HuH-7 (cell line): ENCODE data around the gene RBM12.
"Not testable (repeated sequence)": the region's sequence is repeated elsewhere in the genome, so short reads cannot be mapped to it uniquely, and the experiment has no call there.

ENCODE experiments used
- DNase-seq: peaks from one replicate; pipeline ENCODE4 v3.0.0; 2011; ENCODE audit warnings: low spot score

Gene RBM12

DNA sequence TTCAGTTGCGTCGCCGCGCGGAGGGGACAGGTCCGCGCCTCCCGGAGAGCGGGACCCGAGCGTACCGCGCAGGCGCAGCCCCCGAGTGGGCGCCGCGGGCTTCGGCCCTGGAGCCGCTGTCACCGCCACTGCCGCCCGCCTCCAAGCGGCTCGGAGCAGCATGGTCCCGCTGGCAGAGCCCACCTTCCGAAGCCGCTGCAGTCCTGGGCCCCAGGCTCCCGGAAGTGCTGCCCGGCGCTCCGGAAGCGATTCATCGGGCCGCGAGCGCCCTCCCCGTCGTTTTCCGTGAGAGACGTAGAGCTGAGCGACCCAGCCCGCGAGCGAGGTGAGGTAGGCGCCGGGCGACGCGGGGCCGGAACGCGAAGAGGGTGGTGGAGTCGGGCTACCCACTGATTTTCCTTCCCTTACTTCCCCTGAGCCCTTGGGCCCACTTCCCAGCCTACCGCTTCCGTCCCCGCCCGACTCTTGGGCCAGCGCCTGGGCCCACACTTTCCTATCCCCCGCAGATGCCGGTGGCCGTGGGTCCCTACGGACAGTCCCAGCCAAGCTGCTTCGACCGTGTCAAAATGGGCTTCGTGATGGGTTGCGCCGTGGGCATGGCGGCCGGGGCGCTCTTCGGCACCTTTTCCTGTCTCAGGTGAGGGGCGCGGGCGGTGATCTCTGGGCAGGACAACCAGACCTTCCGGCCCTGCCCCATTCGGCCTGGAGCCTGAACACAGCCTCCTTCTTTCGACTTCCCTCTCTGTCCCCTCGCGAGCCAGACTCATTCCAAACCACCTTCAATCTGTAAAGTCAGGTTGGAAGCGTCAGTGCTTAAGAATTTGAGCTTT, 34.6 kb upstream of the RBM12 start, which contains the start of the genes NFS1 and ROMO1:
Gene NFS1, minus strand, starts transcription at position 226 of the 830 bp plus-strand sequence. Its CDS starts 64 bp downstream, at position 162.
Gene ROMO1, plus strand, starts transcription at position 279 of the 830 bp plus-strand sequence. Its CDS starts 228 bp downstream, at position 507.
- peak; percentile 96 for DNase-seq

DNA sequence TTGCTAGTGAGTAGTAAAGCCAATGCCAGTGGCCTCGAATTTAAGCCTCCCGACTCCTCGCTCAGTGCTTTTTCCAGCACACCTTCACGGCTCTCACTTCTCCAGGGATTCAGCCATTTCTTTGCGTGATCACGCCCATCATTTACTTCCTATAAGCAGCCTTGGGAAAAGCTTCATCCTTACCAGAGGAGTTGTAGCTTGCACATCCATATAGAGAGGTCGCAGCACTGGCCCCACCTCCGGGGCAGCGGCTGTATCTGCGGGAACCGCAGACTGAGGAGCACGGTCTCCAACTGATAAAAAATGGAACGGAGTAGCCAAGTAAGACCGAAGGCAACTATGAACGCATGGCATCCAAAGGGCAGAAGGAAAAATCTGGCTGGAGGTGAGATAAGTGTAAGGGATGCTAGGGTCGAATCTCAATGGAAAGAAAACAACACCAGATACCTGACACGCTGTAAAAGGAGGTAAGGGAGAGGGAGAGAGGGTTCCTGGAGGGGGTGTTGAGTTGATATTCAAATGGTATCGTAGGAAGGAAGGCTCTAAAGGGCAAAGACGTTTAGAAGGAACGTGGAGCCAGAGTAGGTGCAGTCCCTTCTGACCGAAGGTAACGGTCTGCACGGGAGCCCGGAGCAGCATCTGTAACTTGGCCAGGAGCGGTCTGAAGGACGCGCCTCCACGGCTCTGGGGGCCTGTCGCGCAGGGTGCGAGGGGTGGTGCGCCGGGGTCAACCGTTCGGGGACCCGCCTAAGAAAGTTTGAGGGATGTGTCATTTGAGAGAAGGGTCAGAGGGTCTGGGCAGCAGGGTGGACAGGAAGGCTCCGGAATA, 33.8 kb upstream of the RBM12 start:
- peak; percentile 44 for DNase-seq

DNA sequence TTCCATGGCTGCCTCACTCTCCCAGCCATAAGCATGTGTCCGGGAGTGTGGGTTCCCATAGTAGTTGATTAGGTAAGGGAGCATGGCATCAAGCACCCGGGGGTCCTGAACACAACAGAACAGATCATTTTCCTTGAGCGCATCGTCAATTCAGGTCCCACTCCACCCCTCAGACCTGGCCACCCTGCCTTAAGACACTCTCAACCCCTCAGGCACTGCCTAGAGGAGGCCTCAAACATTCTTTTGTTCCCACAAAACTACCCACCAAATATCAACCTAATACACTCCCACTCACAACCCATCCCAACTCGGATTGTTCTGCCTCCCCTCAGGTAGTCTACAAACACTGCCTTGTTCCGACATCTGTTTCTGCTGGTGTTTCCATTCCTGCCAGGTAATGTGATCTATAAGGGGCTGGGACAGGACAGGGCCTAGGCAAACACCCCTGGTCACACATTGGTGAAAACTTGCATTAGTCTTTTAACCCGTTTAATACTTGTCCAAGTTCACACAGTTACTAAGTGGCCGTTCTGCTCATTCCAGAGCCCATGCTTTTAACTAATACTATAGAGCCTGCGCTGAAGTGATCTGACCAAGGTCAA, 33.1 kb upstream of the RBM12 start:
- no peak for DNase-seq

DNA sequence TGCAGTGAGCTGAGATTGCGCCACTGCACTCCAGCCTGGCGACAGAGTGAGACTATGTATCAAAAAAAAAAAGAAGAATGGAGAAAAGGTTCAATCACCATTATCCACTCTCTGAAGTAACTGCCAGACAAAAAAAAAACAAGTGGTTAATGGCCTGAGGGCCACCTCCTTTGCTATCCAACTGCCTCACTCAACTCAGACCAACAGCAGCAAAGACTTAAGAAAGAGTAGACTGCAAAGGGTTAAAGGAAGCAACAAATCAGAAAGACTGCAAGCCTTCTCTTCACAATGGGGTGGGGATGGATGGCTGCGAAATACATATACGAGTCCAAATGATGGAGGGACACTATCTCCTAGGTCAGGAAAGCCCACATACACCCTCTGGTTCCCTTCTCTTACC, 31.3 kb upstream of the RBM12 start:
- DNase-seq, result no peak

DNA sequence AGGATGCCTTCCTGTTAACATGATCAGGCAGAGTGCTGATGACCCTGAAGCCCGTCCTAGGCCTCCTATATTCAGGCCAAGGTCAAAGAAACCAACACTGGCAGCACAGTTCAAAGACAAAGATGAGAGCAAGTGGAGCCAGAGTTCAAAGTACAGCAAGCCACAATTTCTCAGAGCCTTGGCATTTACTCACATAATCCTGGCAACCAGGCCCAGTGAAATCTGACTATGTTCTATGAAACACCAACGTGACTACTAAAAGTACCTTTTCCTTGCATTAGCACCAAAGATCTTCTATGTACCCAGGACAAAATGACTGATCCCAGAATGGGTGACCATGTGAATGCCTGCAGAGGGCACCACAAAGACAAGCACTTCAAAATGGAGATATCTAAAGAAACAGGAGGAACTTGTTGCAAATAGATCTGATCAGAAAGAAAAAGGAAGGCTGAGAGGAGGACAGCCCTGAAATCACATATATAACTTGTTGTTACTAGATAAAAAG, 30.6 kb upstream of the RBM12 start:
- DNase-seq, result no peak

DNA sequence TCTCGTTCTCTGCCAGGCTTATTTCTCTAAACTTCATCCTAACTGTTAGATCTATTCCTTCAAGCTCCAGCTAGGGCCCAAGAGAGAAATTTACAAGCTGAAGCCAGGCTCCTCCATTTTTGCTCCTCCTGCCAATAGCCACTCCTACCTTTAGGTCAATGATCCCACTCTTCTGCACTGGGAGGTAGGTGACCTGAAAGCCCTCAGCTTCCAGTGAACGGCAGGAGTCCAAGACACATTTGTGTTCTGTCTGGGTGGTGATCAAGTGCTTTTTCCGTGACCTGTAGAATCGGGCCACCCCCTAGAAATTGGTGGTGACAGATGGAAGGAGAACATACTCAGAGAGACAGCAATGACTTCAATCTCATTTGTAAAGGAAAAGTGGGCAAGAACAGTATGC, 25.6 kb upstream of the RBM12 start:
- DNase-seq, result no peak

DNA sequence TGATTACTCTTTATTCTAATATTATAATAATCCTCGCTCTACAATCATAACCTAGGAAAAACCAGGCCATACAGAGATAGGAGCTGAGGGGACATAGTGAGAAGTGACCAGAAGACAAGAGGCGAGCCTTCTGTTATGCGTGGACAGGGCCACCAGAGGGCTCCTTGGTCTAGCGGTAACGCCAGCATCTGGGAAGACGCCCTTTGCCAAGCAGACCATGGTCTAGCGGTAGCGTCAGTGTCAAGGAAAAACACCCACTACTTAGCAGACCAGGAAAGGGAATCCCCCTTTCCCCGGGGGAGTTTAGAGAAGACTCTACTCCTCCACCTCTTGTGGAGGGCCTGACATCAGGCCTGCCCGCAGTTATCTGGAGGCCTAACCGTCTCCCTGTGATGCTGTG, 22.2 kb upstream of the RBM12 start:
- DNase-seq, result not testable (repeated sequence)

DNA sequence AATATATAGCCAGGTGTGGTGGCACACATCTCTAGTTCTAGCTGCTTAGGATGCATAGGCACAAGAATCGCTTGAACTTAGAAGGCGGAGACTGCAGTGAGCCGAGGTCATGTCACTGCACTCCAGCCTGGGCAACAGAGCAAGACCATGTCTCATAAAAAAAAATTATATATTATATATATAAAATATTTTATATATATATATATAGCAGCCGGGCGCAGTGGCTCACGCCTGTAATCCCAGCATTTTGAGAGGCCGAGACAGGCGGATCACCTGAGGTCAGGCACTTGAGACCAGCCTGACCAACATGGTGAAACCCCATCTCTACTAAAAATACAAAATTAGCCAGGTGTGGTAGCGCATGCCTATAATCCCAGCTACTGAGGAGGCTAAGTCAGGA, 20.7 kb upstream of the RBM12 start:
- DNase-seq, result not testable (repeated sequence)

DNA sequence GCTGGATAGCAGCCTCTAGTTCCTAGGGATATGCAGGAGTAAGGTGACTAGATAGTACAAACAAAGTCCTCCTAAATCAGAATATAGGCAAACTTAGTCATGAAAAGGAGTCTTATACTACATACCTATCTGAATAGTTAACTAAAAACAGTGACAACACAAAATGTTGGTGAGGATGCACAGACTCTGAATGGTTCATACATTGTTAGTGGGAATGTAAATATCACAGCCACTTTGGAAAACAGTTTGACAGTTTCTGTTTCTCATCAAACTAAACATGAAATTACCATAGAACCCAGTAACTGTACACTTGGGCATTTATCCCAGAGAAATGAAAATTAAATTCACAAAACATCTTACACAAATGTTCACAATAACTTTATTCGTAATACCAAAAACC, 17.3 kb upstream of the RBM12 start:
- DNase-seq, result no peak

DNA sequence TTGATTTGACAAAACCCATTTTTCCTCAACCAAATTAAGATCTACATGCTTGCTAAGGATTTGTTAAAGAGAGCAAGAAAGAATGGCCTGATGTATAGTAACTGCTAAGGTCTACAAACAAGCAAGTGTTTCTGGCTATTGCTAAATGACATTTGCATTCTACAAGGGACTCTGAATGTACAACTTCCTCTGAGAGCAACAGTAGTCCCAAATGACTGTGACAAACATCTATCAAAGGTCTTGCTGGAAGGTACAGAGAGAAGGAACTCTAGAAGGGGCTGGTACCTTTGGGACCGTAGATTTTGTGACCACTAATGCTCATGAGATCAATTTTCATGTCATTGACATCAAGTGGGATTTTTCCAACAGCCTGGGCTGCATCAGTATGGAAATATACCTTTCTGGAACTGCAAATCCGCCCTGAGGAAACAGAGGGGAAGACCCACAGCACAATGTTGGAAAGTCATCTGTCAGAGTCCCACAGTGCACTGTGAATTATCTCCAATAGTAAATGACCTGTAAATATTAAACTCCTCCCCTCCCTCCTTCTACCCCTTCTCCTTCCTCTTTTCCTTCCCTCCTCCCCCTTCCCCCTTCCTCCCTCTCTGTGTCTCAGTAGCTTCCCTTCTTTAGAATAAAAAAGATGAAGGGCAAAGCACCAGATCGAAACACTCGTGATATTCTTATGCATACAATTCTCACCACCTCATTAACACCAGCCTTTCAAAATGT, 15.9 kb upstream of the RBM12 start:
- DNase-seq, result no peak

DNA sequence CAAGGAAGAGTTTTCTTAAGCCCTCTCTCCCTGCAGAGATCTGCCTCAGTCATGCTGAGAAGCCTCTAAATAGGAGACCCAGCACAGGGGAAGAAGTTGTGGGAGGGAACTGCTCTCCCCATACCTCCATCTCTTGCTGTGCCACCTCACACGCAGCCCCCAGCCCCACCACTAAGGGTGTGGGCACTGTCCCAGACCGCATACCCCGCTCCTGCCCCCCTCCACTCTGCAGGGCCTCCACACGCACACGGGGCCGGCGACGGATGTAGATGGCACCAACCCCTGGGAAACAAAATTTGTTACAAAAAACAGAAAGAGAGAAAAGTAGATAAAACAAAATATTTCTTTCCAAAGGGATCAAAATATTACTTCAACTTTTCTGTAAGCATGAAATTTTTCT, 10.2 kb upstream of the RBM12 start:
- no peak for DNase-seq

DNA sequence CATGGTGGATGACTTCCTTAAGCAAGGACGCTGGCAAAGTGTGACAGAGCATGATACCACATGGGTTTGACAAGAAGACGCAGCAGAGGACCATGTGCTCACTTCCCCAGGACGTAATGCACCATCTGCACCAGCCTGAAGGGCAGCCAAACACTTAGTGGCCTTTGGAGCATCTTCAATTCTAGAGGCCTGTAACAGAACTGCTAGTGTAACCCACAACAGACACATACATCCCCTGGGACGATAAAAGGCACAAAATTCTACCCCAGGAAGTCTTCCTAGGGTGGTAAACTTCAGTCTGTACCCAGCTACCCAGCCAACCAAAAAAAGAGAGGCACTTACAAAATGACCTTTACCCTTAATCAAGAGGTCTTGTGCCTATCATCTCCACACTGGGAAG, 9.2 kb upstream of the RBM12 start:
- no peak for DNase-seq

DNA sequence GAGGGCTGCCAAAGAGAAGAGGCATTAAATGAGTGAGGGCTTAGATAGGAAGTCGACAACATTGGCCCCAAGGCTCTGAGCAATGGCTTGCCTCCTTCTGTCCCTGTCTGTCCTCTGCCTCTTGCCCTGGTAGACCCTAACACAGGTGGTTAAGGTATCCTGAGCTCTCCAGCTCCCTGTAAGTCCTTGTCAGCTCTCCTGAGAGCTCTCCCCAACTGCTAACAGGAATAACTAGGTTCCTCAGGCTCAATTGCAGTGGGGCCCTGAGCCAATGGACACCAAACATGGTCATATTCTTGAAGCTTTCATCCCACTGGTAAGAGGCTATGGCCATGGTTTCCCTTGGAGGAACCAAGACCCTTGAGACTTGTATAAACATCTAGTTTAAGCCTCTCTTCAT, 5.0 kb upstream of the RBM12 start:
- DNase-seq, result no peak

DNA sequence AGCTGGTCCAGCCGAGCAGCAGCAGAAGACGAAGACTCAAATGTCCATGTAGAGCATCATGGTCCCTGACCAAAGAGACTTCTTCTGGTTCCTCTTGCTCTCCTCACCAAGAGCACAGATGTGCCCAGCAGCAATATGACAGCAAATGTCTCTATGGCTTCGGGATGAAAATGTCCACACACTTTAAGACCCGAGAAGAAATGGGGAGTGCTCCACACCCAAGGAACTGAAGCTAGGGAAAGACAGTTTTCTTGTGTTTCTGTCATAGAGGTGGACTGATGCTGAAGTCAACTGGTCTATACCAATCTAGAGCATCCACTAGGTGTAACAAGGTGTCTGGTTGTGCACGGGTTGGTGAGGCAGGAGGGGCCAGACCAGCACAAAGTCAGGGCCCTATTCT, 4.5 kb upstream of the RBM12 start:
- no peak for DNase-seq

DNA sequence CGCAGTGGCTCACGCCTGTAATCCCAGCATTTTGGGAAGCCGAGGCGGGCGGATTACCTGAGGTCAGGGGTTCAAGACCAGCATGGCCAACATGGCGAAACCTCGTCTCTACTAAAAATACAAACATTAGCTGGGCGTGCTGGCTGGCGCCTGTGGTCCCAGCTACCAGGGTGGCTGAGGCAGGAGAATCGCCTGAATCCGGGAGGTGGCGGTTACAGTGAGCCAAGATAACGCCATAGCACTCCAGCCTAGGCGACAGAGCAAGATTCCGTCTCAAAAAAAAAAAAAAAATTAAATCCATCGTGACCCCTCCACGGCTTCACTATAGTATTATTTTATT, 1.2 kb upstream of the RBM12 start:
- no peak for DNase-seq

DNA sequence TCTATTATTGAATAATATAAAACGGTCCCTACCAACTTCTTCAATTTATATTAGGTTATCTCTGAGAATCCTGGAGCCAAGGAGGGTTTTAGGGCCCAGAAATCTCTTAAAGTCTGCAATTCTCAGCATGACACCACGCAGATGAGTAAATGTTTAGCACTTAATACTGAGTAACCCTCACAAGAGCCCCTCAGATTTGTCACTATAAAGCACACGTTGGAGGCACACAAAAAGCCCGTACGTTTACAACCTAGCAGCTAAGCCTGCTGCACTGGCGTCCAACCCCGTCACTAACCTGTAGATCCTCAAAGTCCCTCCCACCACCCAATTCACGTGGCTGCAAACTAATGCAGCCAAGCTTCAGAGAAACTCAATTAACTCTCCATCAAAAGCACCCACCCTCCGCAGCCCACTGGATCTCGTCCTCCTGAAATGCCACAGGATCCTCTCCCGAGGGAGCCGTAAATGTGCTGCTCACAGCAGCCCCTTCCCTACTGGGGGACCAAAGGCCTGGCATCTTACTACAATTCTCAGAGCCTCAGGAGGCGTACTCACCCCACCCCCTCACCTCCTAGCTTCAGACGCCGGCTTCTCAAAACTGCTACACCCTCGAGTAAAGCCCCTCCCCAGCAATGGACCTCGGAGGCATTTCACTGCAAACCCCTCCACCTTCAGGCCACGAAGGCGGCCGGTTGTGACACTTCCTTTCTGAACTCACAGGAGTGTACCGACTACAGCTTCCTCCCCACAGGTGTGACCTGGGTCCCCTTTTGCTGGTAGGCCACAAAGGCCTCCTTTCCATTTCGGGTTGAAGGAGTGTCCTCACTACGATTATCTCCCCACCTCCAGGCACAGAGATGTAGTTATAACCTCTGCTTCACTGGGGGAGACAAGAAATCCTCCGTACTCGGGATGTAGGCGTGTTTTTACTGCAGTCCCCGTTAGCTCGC, 909 bp downstream of the RBM12 start:
- DNase-seq, result peak; percentile 56

DNA sequence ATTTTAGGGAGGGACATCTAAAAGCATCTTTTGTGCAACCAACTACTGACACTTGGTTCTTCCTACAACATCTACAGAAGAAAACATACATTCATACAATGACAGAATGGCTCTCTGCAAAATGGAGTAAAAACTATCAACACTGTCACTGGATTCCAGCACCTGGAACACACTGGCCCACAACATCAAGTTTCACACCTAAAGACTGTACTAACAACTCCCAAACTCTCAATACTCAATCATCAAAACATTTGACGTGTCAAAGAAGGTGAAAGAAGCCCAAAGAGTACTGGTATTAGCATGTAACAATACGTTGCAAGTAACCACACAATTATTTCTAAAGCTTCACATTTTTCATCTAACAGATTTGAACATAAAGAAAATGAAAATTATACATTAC, 2.1 kb downstream of the RBM12 start:
- no peak for DNase-seq

DNA sequence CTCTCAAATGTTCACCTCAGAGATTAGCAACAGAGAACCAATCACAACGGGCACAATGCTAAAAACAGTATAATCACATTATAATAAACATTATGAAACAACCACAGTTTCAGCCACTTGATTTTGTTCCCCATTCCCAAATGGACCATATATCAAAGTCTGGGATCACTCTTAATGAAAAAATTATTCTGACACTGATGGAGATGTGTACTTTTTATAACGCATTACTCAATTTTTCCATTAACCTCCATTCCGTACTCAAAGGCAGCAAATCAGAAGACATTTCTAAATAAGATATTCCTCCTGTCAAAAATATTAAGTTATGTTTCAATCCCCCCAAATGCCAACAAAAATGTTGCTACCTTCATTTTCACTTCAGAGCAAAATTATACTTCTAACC, 2.8 kb downstream of the RBM12 start:
- DNase-seq, result no peak

DNA sequence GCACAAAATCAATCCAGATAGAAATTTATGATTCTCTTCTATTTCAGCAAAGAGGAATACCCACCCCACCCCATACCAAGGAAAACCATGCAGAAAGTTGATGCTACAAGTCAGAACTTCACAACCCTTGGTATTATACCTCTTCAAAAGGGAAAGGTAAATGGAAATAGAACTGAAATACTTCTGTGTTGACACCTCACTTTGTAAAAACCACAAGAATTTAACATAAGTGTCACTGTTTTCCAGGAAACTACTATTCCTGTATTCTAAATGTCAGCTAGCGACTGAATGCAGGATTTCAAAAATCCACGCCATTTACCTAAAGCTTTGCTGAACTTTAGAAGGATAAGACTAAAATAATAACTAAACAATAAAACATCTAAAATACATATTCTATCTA, 3.6 kb downstream of the RBM12 start:
- DNase-seq, result no peak

DNA sequence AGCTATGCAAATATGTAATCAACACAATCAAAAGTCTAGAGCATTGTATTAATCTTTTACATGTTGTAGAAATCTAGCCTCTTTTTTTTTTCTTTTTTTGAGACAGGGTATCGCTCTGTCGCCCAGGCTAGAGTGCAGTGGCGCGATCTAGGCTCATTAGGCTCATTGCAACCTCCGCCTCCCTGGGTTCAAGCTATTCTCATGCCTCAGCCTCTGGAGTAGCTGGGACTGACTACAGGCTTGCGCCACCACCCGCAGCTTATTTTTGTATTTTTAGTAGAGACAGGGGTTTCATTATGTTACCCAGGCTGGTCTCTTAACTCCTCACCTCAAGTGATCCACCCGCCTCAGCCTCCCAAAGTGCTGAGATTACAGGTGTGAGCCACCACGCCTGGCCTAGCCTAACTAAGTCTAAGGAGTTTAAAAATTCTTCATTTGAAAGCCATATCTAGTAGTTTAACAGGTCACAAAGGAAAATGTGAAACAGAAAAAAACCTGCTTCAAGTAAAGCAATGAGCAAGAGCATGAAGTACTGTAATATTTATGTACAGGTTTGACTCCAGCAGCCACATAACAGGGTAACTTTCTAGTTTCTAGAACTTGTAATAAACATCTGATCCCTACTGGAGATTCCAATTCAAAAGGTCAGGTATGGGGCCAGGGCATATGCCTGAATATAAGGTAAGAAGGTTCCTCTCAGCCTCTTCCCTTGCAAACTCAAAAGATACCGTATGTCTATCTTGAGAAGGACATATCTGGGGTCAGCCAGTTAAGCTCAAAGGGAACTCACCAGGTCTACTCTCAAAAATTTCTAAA, 4.4 kb downstream of the RBM12 start:
- no peak for DNase-seq
